Skeletal muscle satellite cell (primary cell): ENCODE results near the gene HAVCR2.

ENCODE experiments used
- H3K27me3 ChIP-seq: 2 replicates; pipeline ENCODE4 v1.7.0; 2013; ENCODE audit warnings: low read length; ENCODE audit not compliant: control insufficient read depth, insufficient read depth
- H3K36me3 ChIP-seq: 2 replicates; pipeline ENCODE4 v1.7.0; 2013; ENCODE audit warnings: mild to moderate bottlenecking, control low read depth, low read length; ENCODE audit not compliant: insufficient read depth
- H3K4me1 ChIP-seq: 2 replicates; pipeline ENCODE4 v1.7.0; 2013; ENCODE audit warnings: low read length; ENCODE audit not compliant: control insufficient read depth, insufficient read depth
- H3K4me2 ChIP-seq: 2 replicates; pipeline ENCODE4 v1.7.0; 2013; ENCODE audit warnings: mild to moderate bottlenecking, low read length
- H3K4me3 ChIP-seq: 2 replicates; pipeline ENCODE4 v1.7.0; 2013; ENCODE audit warnings: low read length
- H3K9ac ChIP-seq: 2 replicates; pipeline ENCODE4 v1.7.0; 2013; ENCODE audit warnings: mild to moderate bottlenecking, low read depth, low read length, moderate library complexity
- H3K9me3 ChIP-seq: replicated peaks from 2 replicates; pipeline ENCODE4 v1.7.0; 2013; ENCODE audit warnings: mild to moderate bottlenecking, control low read depth, low read length

The HAVCR2 gene

DNA sequence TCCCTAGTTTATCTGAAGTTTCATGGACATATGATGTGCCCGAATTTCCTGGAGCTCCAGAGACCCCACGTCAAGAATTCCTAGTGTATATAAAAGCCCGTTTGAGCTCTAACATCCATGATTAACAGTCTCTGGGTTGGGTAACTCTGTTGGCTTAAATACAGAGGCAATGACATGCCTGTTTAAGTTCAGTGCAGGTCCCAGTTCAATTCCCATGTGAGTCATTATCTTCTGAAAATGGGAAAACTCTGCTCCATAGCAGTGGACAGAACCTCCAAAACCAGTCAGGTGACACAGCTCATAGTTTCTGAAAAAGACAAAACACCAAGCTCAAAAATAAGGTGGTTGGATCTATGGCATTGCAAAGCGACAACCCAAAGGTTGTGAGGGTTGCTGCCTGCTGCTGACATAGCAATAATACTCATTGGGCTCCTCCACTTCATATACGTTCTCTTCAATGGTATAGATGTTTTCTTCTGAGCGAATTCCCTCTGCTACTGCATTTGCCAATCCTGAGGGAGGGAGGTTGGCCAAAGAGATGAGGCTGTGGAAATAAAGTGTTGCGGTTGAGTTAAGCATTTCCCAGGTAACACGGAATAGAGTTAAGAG, 22.0 kb downstream of the HAVCR2 start:
- H3K9ac ChIP-seq: no peak overlapping the region
- H3K4me2 ChIP-seq: no peak overlapping the region
- H3K36me3 ChIP-seq: no peaks in the 10 kb centered on the region
- H3K9me3 ChIP-seq: no peaks in the 10 kb centered on the region
- no peaks in the 10 kb centered on the region for H3K4me1 ChIP-seq
- peaks cover 3% of the 10 kb centered on the region for H3K27me3 ChIP-seq
- no peak overlapping the region for H3K4me3 ChIP-seq

- no peaks in the 10 kb centered on the region for H3K9me3 ChIP-seq
Observed at GRCh38 chr5:157085930-157086329, 22.9 kb downstream of the HAVCR2 start.

GRCh38 chr5:157080286-157080685, 28.6 kb downstream of the HAVCR2 start:
- no peak overlapping the region for H3K4me2 ChIP-seq
- no peaks in the 10 kb centered on the region for H3K36me3 ChIP-seq
- no peaks in the 10 kb centered on the region for H3K27me3 ChIP-seq
- no peaks in the 10 kb centered on the region for H3K9me3 ChIP-seq
- H3K9ac ChIP-seq: no peak overlapping the region
- H3K4me1 ChIP-seq: peaks cover 3% of the 10 kb centered on the region
- no peak overlapping the region for H3K4me3 ChIP-seq

More at GRCh38 chr5:157085930-157086329, 22.9 kb downstream of the HAVCR2 start:
- Histone ChIP-seq H3K4me1 (no peaks in the 10 kb centered on the region), H3K36me3 (no peaks in the 10 kb centered on the region), H3K4me2 (no peak overlapping the region), H3K4me3 (no peak overlapping the region), H3K27me3 (peaks cover 3% of the 10 kb centered on the region), H3K9ac (no peak overlapping the region)

DNA sequence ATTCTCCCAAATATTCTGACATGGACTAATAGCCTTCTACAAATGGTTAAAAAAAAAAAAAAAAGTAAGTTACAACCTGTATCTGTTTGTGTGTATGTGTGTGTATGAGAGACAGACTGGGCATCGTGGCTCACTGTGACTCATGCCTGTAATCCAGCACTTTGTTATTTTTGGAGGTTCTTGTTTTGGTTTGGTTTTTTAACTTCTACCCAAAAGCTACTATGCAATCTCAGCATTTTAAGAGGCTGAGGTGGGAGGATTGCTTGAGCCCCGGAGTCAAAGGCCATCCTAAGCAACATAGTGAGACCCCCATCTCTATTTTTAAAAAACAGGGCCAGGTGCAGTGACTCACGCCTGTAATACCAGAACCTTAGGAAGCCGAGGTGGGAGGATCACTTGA, 32.3 kb downstream of the HAVCR2 start:
- H3K9ac ChIP-seq: no peak overlapping the region
- no peak overlapping the region for H3K4me2 ChIP-seq
- H3K9me3 ChIP-seq: no peaks in the 10 kb centered on the region
- no peak overlapping the region for H3K4me3 ChIP-seq
- no peaks in the 10 kb centered on the region for H3K27me3 ChIP-seq
- no peaks in the 10 kb centered on the region for H3K36me3 ChIP-seq
- peaks cover 3% of the 10 kb centered on the region for H3K4me1 ChIP-seq

GRCh38 chr5:157072508-157072907, 36.3 kb downstream of the HAVCR2 start:
- Histone ChIP-seq H3K4me1 (peaks cover 3% of the 10 kb centered on the region), H3K27me3 (no peaks in the 10 kb centered on the region)

GRCh38 chr5:157069949-157070348, 38.9 kb downstream of the HAVCR2 start:
- Histone ChIP-seq H3K4me3 (no peak overlapping the region), H3K9ac (no peak overlapping the region), H3K4me1 (no peaks in the 10 kb centered on the region), H3K9me3 (no peaks in the 10 kb centered on the region), H3K27me3 (no peaks in the 10 kb centered on the region), H3K36me3 (no peaks in the 10 kb centered on the region), H3K4me2 (no peak overlapping the region)

More at GRCh38 chr5:157072508-157072907, 36.3 kb downstream of the HAVCR2 start:
- no peaks in the 10 kb centered on the region for H3K9me3 ChIP-seq
- no peaks in the 10 kb centered on the region for H3K36me3 ChIP-seq
- H3K4me2 ChIP-seq: no peak overlapping the region
- H3K9ac ChIP-seq: no peak overlapping the region
- H3K4me3 ChIP-seq: no peak overlapping the region

- no peak overlapping the region for H3K4me3 ChIP-seq
- H3K27me3 ChIP-seq: no peaks in the 10 kb centered on the region
- H3K4me1 ChIP-seq: no peaks in the 10 kb centered on the region
- H3K9me3 ChIP-seq: no peaks in the 10 kb centered on the region
- no peaks in the 10 kb centered on the region for H3K36me3 ChIP-seq
- no peak overlapping the region for H3K4me2 ChIP-seq
- H3K9ac ChIP-seq: no peak overlapping the region
Observed at GRCh38 chr5:157068785-157069184, 40.1 kb downstream of the HAVCR2 start.

DNA sequence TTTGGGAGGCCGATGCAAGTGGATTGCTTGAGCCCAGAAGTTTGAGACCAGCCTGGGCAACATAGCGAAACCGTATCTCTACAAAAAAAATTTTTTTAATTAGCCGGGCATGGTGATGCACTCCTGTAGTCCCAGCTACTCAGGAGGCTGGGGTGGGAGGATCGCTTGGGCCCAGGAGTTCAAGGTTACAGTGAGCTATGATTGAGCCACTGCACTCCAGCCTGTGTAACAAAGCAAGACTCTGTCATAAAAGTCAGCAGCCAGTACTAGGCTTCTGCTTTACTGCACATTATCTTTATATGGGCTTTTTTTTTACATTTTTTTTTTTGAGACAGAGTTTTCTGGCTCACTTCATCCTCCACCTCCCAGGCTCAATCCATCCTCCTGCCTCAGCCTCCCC, 40.5 kb downstream of the HAVCR2 start:
- H3K4me1 ChIP-seq: no peaks in the 10 kb centered on the region
- H3K36me3 ChIP-seq: no peaks in the 10 kb centered on the region
- H3K4me2 ChIP-seq: no peak overlapping the region
- H3K4me3 ChIP-seq: no peak overlapping the region
- H3K9ac ChIP-seq: no peak overlapping the region
- no peaks in the 10 kb centered on the region for H3K27me3 ChIP-seq
- no peaks in the 10 kb centered on the region for H3K9me3 ChIP-seq

DNA sequence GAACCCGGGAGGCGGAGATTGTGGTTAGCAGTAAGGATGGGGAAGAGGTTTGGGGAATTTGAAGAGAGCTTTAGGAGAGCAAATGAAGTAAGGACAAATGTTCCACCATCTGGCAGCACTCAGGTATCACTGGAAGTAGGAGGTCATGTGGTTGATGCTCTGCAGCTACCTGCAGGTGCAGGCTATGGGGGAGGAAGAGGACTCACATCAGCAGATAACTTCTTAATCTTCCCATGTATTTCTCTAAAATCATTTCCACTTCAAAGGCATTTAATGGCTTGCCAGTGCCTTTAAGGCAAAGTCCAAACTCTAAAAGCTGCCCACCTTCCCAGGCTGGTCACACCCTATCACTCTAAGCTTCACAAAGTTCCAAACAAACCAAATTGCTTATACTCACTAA, 41.8 kb downstream of the HAVCR2 start:
- H3K27me3 ChIP-seq: no peaks in the 10 kb centered on the region
- no peaks in the 10 kb centered on the region for H3K36me3 ChIP-seq
- no peaks in the 10 kb centered on the region for H3K9me3 ChIP-seq
- H3K4me2 ChIP-seq: no peak overlapping the region
- no peak overlapping the region for H3K4me3 ChIP-seq
- no peaks in the 10 kb centered on the region for H3K4me1 ChIP-seq
- no peak overlapping the region for H3K9ac ChIP-seq

DNA sequence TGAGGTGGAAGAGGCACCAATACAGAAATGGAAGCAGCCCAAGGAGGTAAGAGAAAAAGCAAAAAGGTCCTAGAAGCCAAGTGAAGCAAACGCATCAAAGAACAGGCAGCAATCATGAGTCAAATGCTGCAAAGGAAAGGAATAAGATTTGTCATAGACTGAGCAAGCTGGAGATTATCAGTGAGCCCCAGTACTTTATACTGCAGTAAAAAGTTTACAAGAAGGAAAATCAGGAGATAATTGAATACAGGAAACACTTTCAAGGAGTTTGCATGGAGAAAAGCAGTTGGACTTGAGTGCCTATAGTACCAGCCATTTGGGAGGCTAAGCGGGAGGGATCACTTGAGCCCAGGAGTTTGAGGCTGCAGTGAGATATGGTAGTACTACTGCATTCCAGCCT, 42.8 kb downstream of the HAVCR2 start:
- no peaks in the 10 kb centered on the region for H3K36me3 ChIP-seq
- no peaks in the 10 kb centered on the region for H3K4me1 ChIP-seq
- no peak overlapping the region for H3K9ac ChIP-seq
- no peak overlapping the region for H3K4me3 ChIP-seq
- H3K27me3 ChIP-seq: no peaks in the 10 kb centered on the region
- no peak overlapping the region for H3K4me2 ChIP-seq
- H3K9me3 ChIP-seq: no peaks in the 10 kb centered on the region

- Histone ChIP-seq H3K4me2 (no peak overlapping the region), H3K4me3 (no peak overlapping the region), H3K27me3 (no peaks in the 10 kb centered on the region), H3K9ac (no peak overlapping the region), H3K9me3 (no peaks in the 10 kb centered on the region), H3K36me3 (no peaks in the 10 kb centered on the region), H3K4me1 (no peaks in the 10 kb centered on the region)
Observed at GRCh38 chr5:157063776-157064430, 44.9 kb downstream of the HAVCR2 start.

- Histone ChIP-seq H3K4me3 (no peak overlapping the region), H3K9me3 (no peaks in the 10 kb centered on the region), H3K36me3 (no peaks in the 10 kb centered on the region), H3K4me1 (no peaks in the 10 kb centered on the region), H3K9ac (no peak overlapping the region), H3K27me3 (no peaks in the 10 kb centered on the region), H3K4me2 (no peak overlapping the region)
Observed at GRCh38 chr5:157059891-157060290, 49.0 kb downstream of the HAVCR2 start.
